Astrocyte (in vitro differentiated cells and primary cell): Measurements from ENCODE around the gene VPS39.

Experiments used
- CTCF ChIP-seq: IDR thresholded peaks from 2 replicates; pipeline ENCODE4 v1.5.1; 2011; ENCODE audit warnings: low read depth, mild to moderate bottlenecking, inconsistent platforms, low read length, moderate library complexity; ENCODE audit not compliant: insufficient read depth
- EZH2 ChIP-seq: IDR thresholded peaks from 2 replicates; pipeline ENCODE4 v1.6.1; 2012; ENCODE audit warnings: mild to moderate bottlenecking, low read length, inconsistent platforms; ENCODE audit not compliant: insufficient read depth

- no peak for TF ChIP-seq CTCF
- TF ChIP-seq EZH2: no peak
Measured at GRCh38 chr15:42139596-42139995, 68.5 kb downstream of the VPS39 start.
